ENCODE results near the gene THADA.
"Not testable (repeated sequence)": the region's sequence is repeated elsewhere in the genome, so short reads cannot be mapped to it uniquely, and the experiment has no call there.

Gene THADA

GRCh38 chr2:43387092-43388062, 208.5 kb downstream of the THADA start:
- DNase-seq (ENCODE audit: low read depth): no peak

GRCh38 chr2:43386679-43387078, 209.2 kb downstream of the THADA start:
- not testable (repeated sequence) for DNase-seq (ENCODE audit: low read depth)

GRCh38 chr2:43384143-43384542, 211.7 kb downstream of the THADA start:
- DNase-seq (ENCODE audit: low read depth): no peak

- DNase-seq (ENCODE audit: low read depth): no peak
Observed at GRCh38 chr2:43383533-43383932, 212.3 kb downstream of the THADA start.

GRCh38 chr2:43379494-43379893, 216.3 kb downstream of the THADA start:
- DNase-seq (ENCODE audit: low read depth): no peak

GRCh38 chr2:43377327-43377726, 218.5 kb downstream of the THADA start:
- no peak for DNase-seq (ENCODE audit: low read depth)

GRCh38 chr2:43376523-43377198, 219.2 kb downstream of the THADA start:
- no peak for DNase-seq (ENCODE audit: low read depth)

GRCh38 chr2:43375746-43376522, 219.9 kb downstream of the THADA start:
- no peak for DNase-seq (ENCODE audit: low read depth)

GRCh38 chr2:43372416-43373081, 223.3 kb downstream of the THADA start:
- no peak for DNase-seq (ENCODE audit: low read depth)

GRCh38 chr2:43370705-43371104, 225.1 kb downstream of the THADA start:
- no peak for DNase-seq (ENCODE audit: low read depth)

GRCh38 chr2:43370146-43370545, 225.7 kb downstream of the THADA start:
- DNase-seq (ENCODE audit: low read depth): no peak

GRCh38 chr2:43368483-43369385, 227.1 kb downstream of the THADA start:
- no peak for DNase-seq (ENCODE audit: low read depth)

- no peak for DNase-seq (ENCODE audit: low read depth)
Observed at GRCh38 chr2:43367012-43367782, 228.6 kb downstream of the THADA start.

GRCh38 chr2:43363120-43363519, 232.7 kb downstream of the THADA start:
- no peak for DNase-seq (ENCODE audit: low read depth)

GRCh38 chr2:43361286-43361685, 234.6 kb downstream of the THADA start:
- no peak for DNase-seq (ENCODE audit: low read depth)

- DNase-seq (ENCODE audit: low read depth): no peak
Observed at GRCh38 chr2:43360137-43360536, 235.7 kb downstream of the THADA start.

- DNase-seq (ENCODE audit: low read depth): no peak
Observed at GRCh38 chr2:43358410-43359201, 237.2 kb downstream of the THADA start.

- DNase-seq (ENCODE audit: low read depth): no peak
Observed at GRCh38 chr2:43356774-43357173, 239.1 kb downstream of the THADA start.

- DNase-seq (ENCODE audit: low read depth): no peak
Observed at GRCh38 chr2:43355399-43355798, 240.4 kb downstream of the THADA start.

Data from T follicular helper cell (primary cell).